GM23338 (cell line): ENCODE data around the gene TTBK1.

Source experiments
- CTCF ChIP-seq, 2 experiments: fragments of 200-600 bp in 1 of 2; sonication (generic) in 1 of 2; conservative IDR thresholded peaks; 2 replicates each; pipeline versions ENCODE4 v1.5.1 to v1.6.1; 2016 to 2017; ENCODE audit warnings: antibody characterized with exemption in 2 of 2, low read depth in 2 of 2, mild to moderate bottlenecking in 2 of 2, moderate library complexity in 1 of 2
- EZH2phosphoT487 ChIP-seq: fragments of 200-600 bp; sonication (generic); IDR thresholded peaks from one replicate; pipeline ENCODE4 v1.8.1; 2018; ENCODE audit warnings: antibody characterized with exemption; ENCODE audit not compliant: unreplicated experiment
- POLR2AphosphoS5 ChIP-seq: IDR thresholded peaks from 2 replicates; pipeline ENCODE4 v1.6.1; 2016; ENCODE audit warnings: antibody characterized with exemption, low read depth

- no peak for TF ChIP-seq EZH2phosphoT487
- TF ChIP-seq POLR2AphosphoS5 = no peak
- no peak for TF ChIP-seq CTCF (conservative IDR thresholded peaks at IDR 0.05; ENCODE audit: low read depth in 2 of 2)
These were observed 50.4 kb downstream of the TTBK1 start for GRCh38 chr6:43293698-43294097.
